ENCODE measurements around the gene HS3ST5.

HS3ST5 gene

DNA sequence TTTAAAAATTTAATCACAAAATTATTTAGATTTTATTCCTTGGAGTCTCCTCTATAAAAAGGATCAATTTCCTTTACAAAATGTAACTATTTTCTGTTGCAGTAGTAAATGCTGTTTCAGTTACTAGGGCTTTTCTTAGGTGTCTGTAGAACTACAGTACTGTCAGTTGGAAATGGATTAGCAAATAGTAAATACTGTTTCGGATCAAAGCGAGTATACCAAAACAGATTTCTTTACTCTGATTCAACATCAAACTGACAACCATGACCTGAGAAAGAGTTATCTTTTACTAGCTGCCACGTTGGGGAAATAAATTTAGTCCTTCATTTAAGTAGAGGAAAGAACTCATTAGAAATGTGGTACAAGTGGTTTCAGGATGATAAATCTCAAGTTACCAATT lies 172.5 kb downstream of the HS3ST5 start:
- Histone ChIP-seq H3K4me3 (no peak overlapping the region), H3K36me3 (ENCODE audit: insufficient read depth, low read length) (no peaks in the 10 kb centered on the region), H3K27ac (no peak overlapping the region), H3K9ac (ENCODE audit: insufficient read length) (no peak overlapping the region), H3K9me3 (ENCODE audit: low read depth, low read length) (no peaks in the 10 kb centered on the region)
- TF ChIP-seq FOXP2 (optimal IDR thresholded peaks at IDR 0.05; ENCODE audit: control extremely low read depth, extremely low read length, insufficient read depth): no peak
- no peak for TF ChIP-seq POLR2AphosphoS5 (IDR thresholded peaks at IDR 0.05; ENCODE audit: borderline replicate concordance, low read depth, low read length)
- no peak for TF ChIP-seq EZH2 (IDR thresholded peaks at IDR 0.05)
- DNase-seq (ENCODE audit: low read depth, low spot score): no peak

GRCh38 chr6:114169763-114170162 lies 173.1 kb downstream of the HS3ST5 start:
- Histone ChIP-seq H3K9me3 (ENCODE audit: low read depth, low read length) (no peaks in the 10 kb centered on the region), H3K4me3 (no peak overlapping the region), H3K27ac (no peak overlapping the region), H3K9ac (ENCODE audit: insufficient read length) (no peak overlapping the region), H3K36me3 (ENCODE audit: insufficient read depth, low read length) (no peaks in the 10 kb centered on the region)
- no peak for DNase-seq (ENCODE audit: low read depth, low spot score)
- TF ChIP-seq FOXP2 (optimal IDR thresholded peaks at IDR 0.05; ENCODE audit: control extremely low read depth, extremely low read length, insufficient read depth): no peak
- no peak for TF ChIP-seq POLR2AphosphoS5 (IDR thresholded peaks at IDR 0.05; ENCODE audit: borderline replicate concordance, low read depth, low read length)
- TF ChIP-seq EZH2 (IDR thresholded peaks at IDR 0.05): no peak

- Histone ChIP-seq H3K27ac (no peak overlapping the region), H3K4me3 (no peak overlapping the region), H3K36me3 (ENCODE audit: insufficient read depth, low read length) (no peaks in the 10 kb centered on the region), H3K9me3 (ENCODE audit: low read depth, low read length) (no peaks in the 10 kb centered on the region), H3K9ac (ENCODE audit: insufficient read length) (no peak overlapping the region)
- no peak for DNase-seq (ENCODE audit: low read depth, low spot score)
- TF ChIP-seq EZH2 (IDR thresholded peaks at IDR 0.05) (no peak), FOXP2 (optimal IDR thresholded peaks at IDR 0.05; ENCODE audit: control extremely low read depth, extremely low read length, insufficient read depth) (no peak), POLR2AphosphoS5 (IDR thresholded peaks at IDR 0.05; ENCODE audit: borderline replicate concordance, low read depth, low read length) (no peak)
These were observed 174.9 kb downstream of the HS3ST5 start for GRCh38 chr6:114167583-114168576.

DNA sequence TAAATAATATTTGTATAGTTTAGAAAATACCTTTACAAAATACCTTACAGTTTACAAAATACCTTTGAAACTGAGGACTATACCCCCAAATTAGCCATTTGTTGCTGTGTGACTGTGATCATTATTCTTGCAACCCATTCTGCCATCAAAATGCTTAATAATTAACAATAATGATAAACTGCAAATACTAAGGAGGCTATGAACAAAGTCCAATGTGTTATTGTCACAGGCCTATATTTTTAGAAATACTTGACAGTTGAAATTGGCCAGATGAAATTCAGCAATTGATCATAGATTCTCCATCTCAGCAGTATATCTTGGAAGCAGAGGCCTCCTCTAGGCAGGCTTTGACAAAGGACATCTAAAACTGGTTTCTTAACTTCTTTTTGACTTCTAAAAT lies 178.6 kb downstream of the HS3ST5 start:
- no peak overlapping the region for H3K27ac ChIP-seq

GRCh38 chr6:114162691-114163347 lies 180.0 kb downstream of the HS3ST5 start:
- Histone ChIP-seq H3K9me3 (ENCODE audit: low read depth, low read length) (no peaks in the 10 kb centered on the region), H3K36me3 (ENCODE audit: insufficient read depth, low read length) (no peaks in the 10 kb centered on the region), H3K4me3 (no peak overlapping the region), H3K27ac (no peak overlapping the region), H3K9ac (ENCODE audit: insufficient read length) (no peak overlapping the region)
- TF ChIP-seq EZH2 (IDR thresholded peaks at IDR 0.05) (no peak), FOXP2 (optimal IDR thresholded peaks at IDR 0.05; ENCODE audit: control extremely low read depth, extremely low read length, insufficient read depth) (no peak), POLR2AphosphoS5 (IDR thresholded peaks at IDR 0.05; ENCODE audit: borderline replicate concordance, low read depth, low read length) (no peak)
- no peak for DNase-seq (ENCODE audit: low read depth, low spot score)

More for the DNA sequence above, 178.6 kb downstream of the HS3ST5 start:
- TF ChIP-seq EZH2 (IDR thresholded peaks at IDR 0.05): no peak
- TF ChIP-seq POLR2AphosphoS5 (IDR thresholded peaks at IDR 0.05; ENCODE audit: borderline replicate concordance, low read depth, low read length): no peak
- TF ChIP-seq FOXP2 (optimal IDR thresholded peaks at IDR 0.05; ENCODE audit: control extremely low read depth, extremely low read length, insufficient read depth): no peak
- H3K36me3 ChIP-seq (ENCODE audit: insufficient read depth, low read length): no peaks in the 10 kb centered on the region
- H3K9me3 ChIP-seq (ENCODE audit: low read depth, low read length): no peaks in the 10 kb centered on the region
- DNase-seq (ENCODE audit: low read depth, low spot score): no peak
- no peak overlapping the region for H3K9ac ChIP-seq (ENCODE audit: insufficient read length)
- H3K4me3 ChIP-seq: no peak overlapping the region

DNA sequence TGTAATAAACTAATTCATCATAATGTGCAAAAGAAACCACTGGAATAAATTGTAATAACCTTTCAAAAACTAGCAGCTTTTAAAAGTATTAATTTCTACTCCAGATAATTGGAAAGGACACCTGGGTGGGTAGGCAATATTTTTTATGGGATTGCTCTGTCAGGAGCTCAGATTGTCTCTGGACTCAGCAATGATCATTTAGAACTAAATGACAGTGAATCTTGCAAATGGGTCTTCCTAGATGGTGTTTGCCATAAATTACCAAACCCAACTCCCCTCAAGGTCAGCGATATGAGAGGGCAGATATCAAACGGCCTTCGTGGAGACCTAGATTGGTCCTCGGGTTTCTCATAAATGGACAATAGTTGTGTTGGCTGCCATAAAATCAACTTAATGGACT lies 181.9 kb downstream of the HS3ST5 start:
- no peak for DNase-seq (ENCODE audit: low read depth, low spot score)
- TF ChIP-seq FOXP2 (optimal IDR thresholded peaks at IDR 0.05; ENCODE audit: control extremely low read depth, extremely low read length, insufficient read depth): no peak
- TF ChIP-seq EZH2 (IDR thresholded peaks at IDR 0.05): no peak
- no peak for TF ChIP-seq POLR2AphosphoS5 (IDR thresholded peaks at IDR 0.05; ENCODE audit: borderline replicate concordance, low read depth, low read length)
- H3K27ac ChIP-seq: no peak overlapping the region

GRCh38 chr6:114159727-114160126 lies 183.1 kb downstream of the HS3ST5 start:
- H3K9me3 ChIP-seq (ENCODE audit: low read depth, low read length): no peaks in the 10 kb centered on the region
- H3K4me3 ChIP-seq: no peak overlapping the region
- no peak overlapping the region for H3K9ac ChIP-seq (ENCODE audit: insufficient read length)
- TF ChIP-seq EZH2 (IDR thresholded peaks at IDR 0.05) (no peak), POLR2AphosphoS5 (IDR thresholded peaks at IDR 0.05; ENCODE audit: borderline replicate concordance, low read depth, low read length) (no peak), FOXP2 (optimal IDR thresholded peaks at IDR 0.05; ENCODE audit: control extremely low read depth, extremely low read length, insufficient read depth) (no peak)
- H3K36me3 ChIP-seq (ENCODE audit: insufficient read depth, low read length): no peaks in the 10 kb centered on the region
- DNase-seq (ENCODE audit: low read depth, low spot score): no peak
- no peak overlapping the region for H3K27ac ChIP-seq

More for the DNA sequence above, 181.9 kb downstream of the HS3ST5 start:
- Histone ChIP-seq H3K36me3 (ENCODE audit: insufficient read depth, low read length) (no peaks in the 10 kb centered on the region), H3K9ac (ENCODE audit: insufficient read length) (no peak overlapping the region), H3K9me3 (ENCODE audit: low read depth, low read length) (no peaks in the 10 kb centered on the region), H3K4me3 (no peak overlapping the region)
